ENCODE measurements around the gene PUM1.

- no peak for TF ChIP-seq CTCF (conservative IDR thresholded peaks at IDR 0.05; ENCODE audit: low read depth, low read length)
- no peak for TF ChIP-seq EZH2phosphoT487 (IDR thresholded peaks at IDR 0.05; ENCODE audit: borderline replicate concordance, low read length)
Observed at GRCh38 chr1:30962609-30963508, 102.7 kb downstream of the PUM1 start.
